Stimulated activated CD8-positive, alpha-beta memory T cell treated with anti-CD3 and anti-CD28 coated beads, Interleukin-15, amount 100 ng/mL, for 48 hours (primary cell): ENCODE measurements around the gene CDRT15.
"Not testable (repeated sequence)": the region's sequence is repeated elsewhere in the genome, so short reads cannot be mapped to it uniquely, and the experiment has no call there.

ENCODE experiments used
- DNase-seq, 2 donors: peaks; one replicate each; pipeline ENCODE4 v3.0.0-alpha.2; 2020; ENCODE audit warnings: low read depth in 2 of 2

CDRT15 gene

DNA sequence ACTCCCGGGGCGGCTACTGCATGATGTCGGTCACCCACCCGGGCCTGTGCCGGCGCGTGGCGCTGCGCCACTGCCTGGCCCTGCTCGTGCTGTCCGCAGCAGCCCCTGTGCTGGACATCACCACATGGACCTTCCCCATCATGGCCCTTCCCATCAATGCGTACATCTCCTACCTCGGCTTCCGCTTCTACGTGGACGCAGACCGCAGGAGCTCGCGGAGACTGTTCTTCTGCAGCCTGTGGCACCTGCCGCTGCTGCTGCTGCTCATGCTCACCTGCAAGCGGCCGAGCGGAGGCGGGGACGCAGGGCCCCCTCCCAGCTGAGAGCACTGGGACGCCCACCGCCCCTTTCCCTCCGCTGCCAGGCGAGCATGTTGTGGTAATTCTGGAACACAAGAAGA, 29.8 kb downstream of the CDRT15 start:
- DNase-seq: no peak

DNA sequence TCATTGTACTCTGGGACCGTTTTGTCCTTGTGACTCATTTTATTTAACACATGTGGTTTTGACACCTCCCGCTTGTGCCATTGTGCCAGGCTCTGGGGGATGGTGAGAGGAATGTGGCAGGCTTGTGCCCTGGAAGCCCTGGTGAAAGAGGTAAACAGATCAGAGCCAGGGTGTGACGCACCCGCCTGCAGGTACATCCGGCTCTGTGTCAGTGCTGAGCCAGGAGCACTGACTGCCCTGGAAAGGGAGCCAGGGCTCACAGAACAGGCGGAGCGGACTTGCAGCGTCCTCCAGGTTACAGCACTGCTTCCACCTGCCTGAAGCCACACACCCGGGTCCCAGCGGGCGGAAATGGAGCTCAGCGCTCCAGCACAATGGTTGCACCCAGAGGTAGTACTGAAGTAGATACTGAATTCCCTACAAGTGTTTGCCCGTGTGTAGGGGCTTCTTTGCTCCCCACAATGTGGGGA, 30.6 kb downstream of the CDRT15 start:
- peak; percentile 58 to 62 for DNase-seq

DNA sequence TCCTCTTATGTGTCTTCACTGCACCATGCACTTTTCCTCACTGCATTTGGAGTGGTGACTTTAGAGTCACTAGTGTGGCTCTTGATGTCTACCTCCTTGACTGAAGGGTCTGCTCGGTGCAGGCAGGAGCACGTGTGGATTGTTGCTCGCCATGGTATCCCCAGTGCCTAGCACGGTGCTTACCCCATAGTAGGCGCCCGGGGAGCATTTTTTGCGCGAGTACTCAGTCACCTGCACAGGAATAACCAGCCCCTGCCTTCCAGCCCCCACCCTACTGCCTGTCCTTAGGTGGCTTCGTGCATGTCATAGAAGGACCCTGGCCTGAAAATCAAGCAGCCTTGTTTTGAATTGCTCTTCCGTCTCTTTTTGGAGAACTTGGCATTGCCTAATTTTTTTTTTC, 31.3 kb downstream of the CDRT15 start:
- DNase-seq: no peak

DNA sequence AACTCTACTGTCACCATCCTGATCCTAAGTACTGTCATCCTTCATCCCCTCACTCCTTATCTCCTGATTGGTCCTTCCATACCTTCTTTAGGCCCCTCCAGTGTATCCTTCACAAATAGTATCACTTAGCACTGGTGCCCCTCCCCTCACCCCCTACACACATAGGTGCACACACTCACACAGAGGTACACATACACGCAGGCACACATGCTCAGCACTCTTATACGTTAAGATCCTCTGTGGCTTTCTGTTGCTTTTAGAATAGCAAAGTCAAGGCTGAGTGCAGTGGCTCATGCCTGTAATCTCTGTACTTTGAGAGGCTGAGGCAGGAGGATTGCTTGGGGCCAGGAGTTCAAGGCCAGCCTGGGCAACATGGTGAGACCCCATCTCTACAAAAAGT, 32.1 kb downstream of the CDRT15 start:
- no peak for DNase-seq

DNA sequence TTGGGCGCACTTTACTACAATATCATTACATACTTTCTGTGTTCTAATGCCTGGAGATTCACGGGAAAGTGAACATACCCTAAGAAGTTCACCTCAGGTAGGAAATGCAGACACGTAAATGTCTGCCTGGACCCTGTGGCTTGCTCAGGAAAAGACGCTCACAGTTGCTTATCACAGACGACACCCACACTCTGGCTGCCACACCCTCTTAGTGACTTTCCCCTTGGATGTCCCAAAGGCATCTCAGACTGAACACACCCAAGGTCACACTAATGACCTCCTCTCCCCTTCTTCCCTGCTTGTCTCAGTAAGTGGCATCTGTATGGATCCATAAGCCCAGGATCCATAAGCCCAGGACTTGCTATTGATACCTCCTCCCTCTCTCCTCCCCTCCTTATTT, 32.6 kb downstream of the CDRT15 start:
- no peak for DNase-seq

DNA sequence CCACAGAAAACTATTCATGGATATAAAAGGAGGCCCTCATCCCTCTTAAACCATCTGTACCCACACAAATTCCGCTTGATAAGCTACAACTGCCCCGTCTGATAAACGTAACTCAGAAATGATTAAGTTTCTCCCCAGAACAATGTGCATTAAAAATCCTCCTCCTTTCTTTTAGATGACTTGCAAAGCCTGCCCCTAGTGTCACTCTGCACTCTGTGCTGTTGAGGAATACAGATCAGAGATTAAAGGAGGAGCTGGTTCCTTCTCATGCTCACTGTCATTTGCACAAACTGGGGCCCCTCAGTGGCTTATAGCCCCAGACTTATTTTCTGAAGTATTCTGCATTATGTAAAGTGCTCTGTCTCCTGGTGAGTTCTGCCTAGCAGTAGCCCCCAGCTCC, 33.3 kb downstream of the CDRT15 start:
- no peak for DNase-seq

DNA sequence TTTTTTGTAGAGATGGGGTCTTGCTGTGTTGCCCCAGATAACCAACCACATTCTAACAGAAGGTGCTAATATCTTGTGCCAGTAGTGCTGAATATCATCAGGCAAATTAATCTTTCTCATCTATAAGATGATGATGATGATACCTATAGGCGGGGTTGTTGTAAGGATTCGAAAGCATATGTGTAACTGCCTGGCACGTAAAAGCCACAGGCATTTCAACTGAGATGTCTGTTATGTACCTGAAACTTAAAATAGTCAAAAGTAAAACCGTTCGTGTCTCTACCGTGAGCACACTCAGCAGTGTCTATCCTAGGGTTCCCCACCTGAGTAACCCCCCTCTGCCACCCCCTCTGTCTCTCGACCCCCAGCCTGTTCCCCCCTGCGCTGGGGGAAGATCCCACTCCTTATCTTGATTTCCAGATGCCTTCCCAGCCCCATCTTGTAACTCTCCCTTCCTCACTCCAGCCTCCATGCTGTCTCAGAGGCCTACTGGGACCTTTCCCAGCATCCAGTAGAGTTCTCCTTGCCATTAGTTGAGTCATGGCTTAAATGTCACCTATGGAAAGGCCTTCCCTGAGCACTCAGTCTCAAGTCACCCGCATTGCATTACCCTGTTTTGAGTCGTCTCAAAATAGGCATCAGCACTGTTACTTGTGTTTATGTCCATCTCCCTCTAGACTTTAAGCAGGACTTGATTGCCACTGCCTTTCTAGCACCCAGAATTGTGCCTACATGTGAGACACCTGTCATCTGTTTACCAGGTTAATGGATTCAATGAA, 34.1 kb downstream of the CDRT15 start:
- no peak for DNase-seq

DNA sequence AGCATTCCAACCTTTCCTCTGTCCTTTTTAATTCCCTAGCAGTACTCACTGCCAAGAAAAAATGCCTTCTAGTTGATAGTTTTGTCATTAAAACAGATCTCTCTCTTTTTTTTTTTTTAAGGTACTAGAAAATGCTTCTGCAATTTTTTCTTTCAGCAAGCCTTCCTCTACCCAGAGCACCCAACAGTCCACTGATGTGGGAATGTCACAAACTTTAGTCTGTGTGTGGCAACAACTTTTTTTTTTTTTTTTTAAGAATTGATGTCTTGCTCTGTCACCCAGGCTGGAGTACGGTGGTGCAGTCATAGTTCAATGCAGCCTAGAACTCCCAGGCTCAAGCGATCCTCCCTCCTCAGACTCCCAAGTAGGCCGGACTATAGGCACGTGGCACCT, 34.7 kb downstream of the CDRT15 start:
- DNase-seq: no peak

DNA sequence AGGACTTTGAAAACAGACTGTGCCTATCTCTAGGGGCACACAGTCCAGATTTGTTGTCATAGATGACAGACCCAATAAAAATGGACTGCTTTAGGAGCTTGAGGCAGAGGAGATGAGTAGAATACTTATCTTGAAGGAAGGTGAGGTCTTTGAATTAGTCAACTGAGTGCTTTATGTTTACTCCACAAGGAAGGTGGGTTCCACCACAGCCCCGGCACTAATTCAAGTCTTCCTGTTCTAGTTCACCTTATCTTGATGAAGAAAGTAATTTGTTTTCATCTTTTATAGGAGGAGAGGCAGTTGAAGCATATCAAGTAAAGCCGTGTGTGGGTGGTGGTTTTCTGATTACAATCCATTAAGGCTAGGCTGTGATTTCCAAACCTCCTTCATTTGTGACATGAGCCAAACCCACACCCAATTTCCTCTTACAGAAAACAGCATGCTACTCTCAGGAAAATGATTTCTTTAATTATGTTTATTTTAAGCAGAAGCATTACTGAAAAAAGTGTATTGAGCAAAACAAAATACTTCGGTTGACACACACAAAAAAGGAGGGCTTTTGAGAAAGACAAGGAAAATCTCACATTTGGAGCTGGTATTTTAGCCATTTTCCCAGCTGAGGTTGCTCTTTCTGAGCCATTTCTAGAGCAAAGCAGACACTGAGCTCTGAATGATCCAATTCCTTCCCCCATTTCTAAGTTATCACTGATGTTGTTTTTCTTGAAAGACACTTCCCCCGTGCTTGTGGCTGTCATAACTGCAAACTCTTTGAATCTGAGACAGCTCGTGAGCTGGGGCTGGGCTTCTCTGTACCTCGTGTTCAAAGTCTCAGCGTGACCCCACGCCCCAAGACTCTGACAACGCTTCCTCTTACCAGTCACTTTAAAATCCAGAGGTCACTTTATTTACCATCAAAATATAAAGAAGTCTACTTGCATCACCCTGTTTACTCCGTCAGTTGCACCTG, 35.4 kb downstream of the CDRT15 start:
- DNase-seq: peak; percentile 32 to 47

DNA sequence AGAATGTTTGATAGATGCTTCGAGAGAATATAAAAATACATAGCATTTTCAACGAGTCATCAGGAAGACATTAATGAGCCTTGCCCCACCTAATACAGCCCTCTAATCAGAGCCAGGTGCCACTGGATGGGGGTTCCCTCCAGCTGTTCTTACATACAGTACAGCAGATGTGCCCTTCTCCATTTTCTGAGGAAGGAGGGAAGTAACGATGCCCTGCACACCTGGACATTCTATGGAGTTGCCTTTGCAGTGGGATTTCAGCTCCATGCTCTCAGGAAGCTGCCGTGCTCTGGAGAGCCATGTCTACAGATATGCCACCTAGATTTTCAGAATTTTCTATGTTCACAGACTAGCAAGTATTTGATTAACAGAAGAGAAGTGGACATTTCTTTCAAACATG, 36.3 kb downstream of the CDRT15 start:
- DNase-seq: no peak

DNA sequence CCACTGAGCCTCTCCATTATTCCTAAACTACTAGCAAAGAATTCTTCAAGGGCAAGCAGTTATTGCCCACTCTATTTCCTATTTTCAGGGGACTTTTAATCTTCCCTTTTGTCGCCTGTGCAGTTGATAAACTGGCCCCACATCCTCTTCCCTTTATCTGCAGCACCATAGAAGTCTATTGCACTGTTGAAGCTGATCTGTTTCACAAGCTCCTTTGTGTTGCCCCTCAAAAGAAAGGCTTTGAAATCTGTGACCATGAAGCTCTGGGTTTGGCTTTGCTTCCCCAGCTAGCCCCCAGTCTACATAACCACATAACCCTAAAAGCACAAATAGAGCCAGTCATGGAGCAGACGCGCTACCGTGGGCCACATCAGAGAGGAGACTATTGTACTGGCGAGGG, 37.1 kb downstream of the CDRT15 start:
- DNase-seq: no peak

DNA sequence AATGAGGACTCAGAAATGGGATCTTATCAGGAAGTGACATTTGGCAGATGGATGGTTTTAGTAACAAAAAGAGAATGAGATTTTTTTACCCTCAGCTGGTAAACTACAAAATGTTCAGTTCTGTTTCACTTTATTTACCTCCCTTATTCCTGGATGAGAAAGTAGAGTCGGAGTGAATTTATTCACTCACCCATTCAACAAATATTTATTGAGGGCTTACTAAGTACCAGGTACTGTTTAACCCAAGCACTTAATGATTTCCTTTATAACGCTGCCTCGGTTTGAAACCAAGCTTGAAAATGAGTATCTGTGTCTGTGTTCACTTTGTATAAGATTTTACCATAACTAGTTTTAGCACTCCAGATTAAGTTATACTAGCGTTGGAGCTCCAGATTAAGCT, 38.1 kb downstream of the CDRT15 start:
- DNase-seq: no peak

DNA sequence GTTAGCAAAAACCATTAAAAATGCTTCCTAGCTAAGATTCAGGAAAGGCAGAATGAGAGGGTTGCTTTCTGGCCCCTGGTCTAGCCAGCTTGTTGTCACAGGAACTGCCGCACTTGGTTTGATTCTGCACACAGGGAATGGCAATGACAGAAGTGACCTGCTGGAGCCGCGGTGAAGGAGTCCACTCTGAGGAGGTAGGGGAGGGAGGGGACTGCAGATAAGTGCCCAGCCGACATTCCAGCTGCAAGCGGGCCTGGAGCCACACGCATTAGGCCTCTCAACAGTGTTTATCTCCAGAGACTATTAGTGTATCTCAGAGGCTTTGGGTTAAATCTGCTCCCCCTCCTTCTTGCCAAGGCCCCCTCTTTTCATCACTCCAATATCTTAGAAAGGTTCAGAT, 38.6 kb downstream of the CDRT15 start:
- DNase-seq: no peak

DNA sequence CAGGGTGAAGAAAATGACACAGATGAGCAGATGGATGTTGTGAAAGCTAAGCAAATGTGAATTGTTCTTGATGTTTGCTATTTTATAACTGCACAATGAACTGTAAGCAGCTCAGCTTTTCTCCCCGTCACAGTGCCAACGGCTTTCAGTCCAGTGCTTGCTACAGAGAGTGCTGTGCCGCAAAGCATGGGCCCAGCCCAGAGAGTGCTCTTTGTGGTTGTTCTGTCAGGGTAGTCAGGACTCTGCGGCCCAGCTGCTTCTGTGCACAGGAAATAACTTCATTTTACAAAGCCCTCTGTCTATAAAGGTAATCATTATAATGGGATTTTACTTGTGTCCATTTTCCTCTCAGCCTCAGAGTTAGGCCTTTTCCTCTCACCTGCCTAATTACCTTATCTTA, 39.1 kb downstream of the CDRT15 start:
- peak; percentile 57 to 70 for DNase-seq

DNA sequence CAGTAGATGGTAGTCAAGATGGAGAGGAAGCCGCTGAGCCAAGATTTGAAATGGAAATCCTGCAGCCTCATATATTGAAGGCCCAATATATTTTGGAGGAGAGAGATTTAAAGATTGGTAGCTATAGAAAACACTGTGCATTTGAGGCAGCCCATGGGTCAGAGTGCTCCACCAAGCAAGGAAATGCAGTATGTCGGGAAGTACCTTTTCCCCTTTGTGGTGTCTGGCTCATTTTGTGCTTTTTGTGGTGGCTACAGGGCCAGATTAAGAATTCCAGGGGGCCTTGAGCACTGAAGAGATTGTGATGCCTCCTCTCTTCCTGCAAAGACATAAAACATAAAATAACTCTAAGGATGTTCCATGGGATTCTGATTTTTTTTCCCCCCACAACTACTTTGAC, 39.6 kb downstream of the CDRT15 start:
- DNase-seq: no peak

DNA sequence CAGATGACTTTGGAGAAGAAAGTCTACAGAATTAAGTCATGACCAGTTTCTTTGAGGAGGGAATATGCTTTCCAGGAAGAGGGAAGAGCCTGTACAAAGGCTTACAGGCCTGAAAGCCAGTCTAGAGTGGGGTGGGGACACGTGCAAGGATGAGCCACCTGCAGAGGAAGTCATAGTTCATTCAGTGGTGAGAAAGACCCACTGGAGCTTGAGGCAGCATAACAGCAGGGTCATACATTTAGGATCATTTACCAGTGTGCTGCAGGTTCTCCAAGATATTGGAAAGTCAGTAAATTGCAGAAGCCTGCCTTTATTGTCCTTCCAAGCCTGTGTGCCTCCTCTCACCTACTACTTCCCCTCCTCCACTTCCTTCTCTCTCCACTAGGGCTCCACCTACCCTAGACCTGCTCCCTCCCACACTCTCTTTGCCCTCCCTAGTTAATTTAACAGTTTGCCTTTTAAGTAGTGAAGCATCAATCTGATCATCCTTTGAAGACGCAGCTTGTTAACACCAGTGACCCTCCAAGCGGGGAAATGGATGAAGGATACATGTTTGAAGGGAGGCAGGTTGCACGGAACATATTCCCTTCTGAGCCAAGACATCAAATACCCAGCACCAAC, 40.2 kb downstream of the CDRT15 start:
- DNase-seq: no peak

DNA sequence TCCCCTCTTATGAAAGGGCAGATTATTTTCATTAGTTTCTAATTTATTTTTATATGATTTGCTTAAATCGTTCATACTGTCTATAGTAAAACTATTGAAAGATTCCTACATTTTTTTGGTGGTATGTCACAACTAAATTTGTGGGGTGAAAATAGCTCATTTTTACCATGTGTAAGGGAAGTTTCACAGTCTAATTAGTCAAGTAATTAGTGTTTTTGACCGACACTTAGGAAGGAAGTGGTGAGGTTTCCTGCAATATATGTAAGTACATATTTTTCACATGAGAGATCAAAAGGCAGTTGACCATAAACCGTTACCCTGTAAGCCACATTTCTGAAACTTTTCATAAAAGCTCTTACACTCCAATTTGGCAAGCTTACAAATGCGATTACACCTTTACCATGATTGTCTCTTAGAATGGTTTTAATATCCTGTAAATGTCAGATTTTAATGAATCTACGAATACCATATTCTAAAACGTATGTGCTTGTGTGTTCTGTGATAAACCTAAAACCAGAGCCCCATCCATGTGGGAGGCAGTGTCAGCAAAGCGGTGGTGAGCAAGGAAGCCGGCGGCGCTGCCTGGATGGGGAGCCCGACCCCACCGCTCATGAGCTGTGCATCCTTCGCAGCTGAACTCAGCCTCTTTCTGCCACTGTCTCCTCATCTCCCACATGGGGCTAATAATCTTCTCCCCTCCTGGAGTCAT, 43.9 kb downstream of the CDRT15 start:
- not testable (repeated sequence) for DNase-seq

DNA sequence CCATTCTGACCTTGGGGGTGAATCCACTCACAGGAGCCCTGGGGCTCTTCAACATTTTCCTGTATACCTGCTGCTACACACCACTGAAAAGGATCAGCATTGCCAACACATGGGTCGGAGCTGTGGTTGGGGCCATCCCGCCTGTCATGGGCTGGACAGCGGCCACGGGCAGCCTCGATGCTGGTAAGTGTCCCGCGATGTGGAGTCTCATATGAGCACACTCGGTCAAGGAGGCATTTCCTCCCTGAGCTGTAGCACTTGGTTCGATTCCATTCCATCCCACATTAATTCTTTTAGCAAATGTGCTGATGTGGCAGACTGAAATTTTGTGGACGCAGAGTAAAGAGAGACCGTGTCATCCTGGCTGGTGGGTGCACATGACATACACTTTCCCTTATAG, 44.6 kb downstream of the CDRT15 start:
- not testable (repeated sequence) for DNase-seq

DNA sequence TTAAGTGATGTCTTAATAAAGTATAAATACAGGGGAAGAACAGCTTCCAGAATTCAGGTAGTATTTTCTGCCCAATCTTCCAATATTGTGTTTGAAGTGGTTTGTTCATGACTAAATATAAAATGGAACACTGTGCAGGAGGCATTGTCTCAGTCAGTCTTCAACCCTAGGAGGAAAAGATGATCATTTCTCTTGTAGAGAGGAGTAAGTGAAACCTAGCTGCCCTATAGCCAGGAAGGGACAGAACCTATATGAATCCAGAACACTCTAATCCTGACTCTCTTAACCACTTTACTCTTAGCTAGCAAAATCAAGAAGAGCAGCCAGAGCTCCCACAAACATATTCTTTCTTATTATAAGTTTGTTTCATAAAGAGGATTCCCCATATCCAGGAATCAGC, 45.2 kb downstream of the CDRT15 start:
- not testable (repeated sequence) for DNase-seq

DNA sequence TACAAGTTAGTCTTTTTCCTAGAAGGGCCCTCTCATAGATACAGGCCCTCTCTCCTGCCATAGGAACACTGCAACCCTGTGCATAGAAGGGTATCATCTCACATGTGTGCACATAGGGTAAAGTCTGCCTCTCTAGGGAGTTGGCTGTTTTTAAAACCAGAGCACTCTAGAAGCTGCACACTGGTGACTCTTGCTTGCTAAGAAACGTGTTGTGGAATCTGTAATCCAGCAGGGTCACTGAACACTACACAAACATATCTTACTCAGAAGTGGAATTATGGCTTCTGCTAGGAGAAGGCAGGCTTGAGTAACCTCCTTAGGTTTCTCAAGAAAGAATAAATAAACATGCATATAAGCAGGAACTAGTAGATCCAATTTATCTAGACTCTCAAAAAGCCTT, 45.9 kb downstream of the CDRT15 start:
- DNase-seq: not testable (repeated sequence)

DNA sequence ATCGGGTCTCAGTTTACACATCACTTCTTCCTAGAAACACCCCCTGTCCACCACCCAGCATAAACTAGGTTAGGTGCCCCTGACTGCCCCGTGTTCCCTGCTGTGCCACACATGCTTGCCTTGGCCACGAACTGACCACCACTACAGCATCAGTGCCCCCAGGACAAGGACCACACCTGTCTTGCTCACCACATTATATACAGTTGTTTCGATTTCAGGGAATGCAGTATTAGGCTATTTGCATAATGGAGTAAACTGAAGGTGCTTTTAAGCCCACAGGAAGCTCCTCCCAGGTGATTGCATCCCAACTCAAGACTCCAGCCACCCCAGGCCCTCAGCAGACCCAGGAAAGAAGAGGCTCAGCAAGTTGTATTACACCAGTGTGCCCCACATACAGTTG, 50.2 kb downstream of the CDRT15 start:
- DNase-seq: not testable (repeated sequence)
